H4 (cell line): ENCODE data around the gene OR6J1. TPM values are rescaled to one million over a fixed set of nuclear protein-coding genes. Genes with fewer than 3 reads are reported as not detected.
A peak's percentile ranks its signal among the peaks of the same experiment; 100 is the strongest.
"Not testable (repeated sequence)": the region's sequence is repeated elsewhere in the genome, so short reads cannot be mapped to it uniquely, and the experiment has no call there.

Experiments
- DNase-seq: peaks from one replicate; pipeline ENCODE4 v3.0.0-alpha.2; 2015; ENCODE audit warnings: low spot score
- total RNA-seq: library from RNA; depleted of rRNA; stranded (reverse); fragments of >200 nt; shearing (Covaris generic); gene quantifications from 2 replicates; pipeline ENCODE4 v1.2.3, GENCODE V29; 2014; rRNA removed

The OR6J1 gene
- total RNA-seq, result not detected in 2 replicates

DNA sequence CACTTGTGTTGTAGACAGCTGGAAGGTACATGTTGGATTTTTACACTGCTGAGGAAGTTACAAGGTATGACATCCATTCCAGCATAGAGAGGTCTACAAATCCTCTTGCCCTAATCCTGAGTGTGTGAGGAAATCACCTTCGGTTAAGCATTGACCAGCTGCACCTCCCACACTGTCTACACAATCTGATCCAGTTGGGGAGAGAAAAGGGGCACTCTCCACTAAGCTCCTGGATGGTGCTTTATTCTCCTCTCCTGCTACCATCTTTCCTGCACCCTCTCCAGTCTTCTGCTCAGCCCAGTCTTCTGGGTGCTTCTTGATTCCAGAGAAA is at the start of gene OR6J1:
Gene OR6J1 (minus strand): TSS at position 48 of the 331 bp plus-strand sequence. CDS start 9,541 bp downstream, outside the sequence.
- no peak for DNase-seq

DNA sequence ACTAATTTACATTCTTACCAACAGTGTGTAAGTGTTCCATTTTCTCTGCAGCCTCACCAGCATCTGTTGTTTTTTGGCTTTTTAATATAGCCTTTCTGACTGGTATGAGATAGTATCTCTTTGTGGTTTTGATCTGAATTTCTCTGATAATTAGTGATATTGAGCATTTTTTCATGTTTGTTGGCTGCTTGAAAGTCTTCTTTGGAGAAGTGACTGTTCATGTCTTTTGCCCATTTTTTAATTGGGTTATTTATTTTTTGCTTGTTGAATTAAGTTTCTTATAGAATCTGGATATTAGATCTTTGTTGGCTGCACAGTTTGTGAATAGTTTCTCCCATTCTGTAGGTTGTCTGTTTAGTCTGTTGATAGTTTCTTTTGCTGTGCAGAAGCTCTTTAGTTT is 48.0 kb upstream of the OR6J1 start:
- DNase-seq, result no peak

DNA sequence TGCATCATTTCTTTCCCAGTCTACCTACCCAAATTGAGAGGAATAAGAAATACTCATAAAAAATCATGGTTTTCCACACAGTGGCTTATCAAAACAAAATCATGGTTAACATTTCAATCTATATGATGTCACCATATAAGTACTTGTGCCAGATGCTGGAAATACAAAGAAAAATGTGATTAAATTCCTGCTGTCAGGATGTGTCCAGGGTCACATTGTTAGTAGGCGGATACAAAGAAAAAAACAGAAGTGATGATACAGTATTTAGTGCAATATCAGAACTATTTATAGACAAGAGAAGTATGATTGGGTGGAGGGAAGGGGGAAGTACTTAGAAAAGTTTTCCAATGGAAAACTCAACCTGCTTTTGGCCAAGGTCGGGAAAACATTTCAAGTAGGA is 47.0 kb upstream of the OR6J1 start:
- DNase-seq, result no peak

DNA sequence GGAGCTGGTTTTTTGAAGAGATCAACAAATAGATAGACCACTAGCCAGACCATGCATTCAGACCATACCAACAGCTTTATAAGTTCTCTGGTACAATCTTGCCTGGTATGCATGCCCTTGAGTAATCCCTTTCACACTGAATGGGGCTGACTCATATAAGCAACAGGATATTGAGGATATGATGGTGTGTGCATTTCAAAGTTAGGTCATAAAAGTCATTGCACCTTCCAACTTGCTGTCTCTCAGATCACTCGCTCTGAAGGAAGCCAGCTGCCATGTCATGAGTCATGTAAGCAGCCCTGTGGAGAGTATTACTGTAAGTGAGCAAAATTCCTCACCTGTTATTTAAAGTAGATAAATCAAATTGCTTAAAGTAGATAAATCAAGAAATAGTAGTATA is 45.0 kb upstream of the OR6J1 start:
- DNase-seq, result peak; percentile 84

DNA sequence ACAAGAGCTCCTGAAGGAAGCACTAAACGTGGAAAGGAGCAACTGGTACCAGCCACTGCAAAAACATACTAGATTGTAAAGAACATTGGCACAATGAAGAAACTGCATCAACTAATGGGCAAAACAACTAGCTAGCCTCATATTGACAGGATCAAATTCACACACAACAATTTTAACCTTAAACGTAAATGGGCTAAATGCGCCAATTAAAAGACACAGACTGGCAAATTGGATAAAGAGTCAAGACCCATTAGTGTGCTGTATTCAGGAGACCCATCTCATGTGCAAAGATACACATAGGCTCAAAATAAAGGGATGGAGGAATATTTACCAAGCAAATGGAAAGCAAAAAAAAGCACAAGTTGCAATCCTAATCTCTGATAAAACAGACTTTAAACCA is 43.8 kb upstream of the OR6J1 start:
- DNase-seq, result not testable (repeated sequence)

DNA sequence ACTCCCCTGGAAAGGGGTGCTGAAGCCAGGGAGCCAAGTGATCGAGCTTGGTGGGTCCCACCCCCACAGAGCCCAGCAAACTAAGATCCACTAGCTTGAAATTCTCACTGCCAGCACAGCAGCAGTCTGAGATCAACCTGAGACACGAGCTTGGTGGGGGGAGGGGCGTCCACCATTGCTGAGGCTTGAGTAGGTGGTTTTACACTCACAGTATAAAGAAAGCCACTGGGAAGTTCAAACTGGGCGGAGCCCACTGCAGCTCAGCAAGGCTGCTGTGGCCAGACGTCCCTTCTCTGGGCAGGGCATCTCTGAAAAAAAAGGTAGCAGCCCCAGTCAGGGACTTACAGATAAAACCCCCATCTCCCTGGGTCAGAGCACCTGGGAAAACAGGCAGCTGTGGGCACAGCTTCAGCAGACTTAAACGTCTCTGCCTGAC is 42.0 kb upstream of the OR6J1 start:
- DNase-seq, result not testable (repeated sequence)

DNA sequence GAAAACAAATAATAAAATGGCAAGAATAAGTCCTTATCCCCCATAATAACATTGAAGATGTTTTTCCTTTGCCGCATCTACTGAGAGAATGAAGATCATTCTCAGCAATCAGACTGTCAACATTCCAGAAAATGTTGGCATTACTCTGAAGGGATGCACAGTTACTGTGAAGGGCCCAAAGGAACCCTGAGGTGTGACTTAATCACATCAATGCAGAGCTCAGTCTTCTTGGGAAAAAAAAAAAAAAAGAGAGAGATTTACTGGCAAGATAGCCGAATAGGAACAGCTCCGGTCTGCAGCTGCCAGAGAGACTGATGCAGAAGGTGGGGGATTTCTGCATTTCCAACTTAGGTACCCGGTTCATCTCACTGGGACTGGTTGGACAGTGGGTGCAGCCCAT is 41.3 kb upstream of the OR6J1 start:
- DNase-seq, result no peak

DNA sequence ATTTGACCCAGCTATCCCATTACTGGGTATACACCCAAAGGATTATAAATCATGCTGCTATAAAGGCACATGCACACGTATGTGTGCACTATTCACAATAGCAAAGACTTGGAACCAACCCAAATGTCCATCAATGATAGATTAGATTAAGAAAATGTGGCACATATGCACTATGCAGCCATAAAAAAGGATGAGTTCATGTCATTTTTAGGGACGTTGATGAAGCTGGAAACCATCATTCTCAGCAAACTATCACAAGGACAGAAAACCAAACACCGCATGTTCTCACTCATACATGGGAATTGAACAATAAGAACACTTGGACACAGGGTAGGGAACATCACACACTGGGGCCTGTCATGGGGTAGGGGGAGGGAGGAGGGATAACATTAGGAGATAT is 39.3 kb upstream of the OR6J1 start:
- not testable (repeated sequence) for DNase-seq

DNA sequence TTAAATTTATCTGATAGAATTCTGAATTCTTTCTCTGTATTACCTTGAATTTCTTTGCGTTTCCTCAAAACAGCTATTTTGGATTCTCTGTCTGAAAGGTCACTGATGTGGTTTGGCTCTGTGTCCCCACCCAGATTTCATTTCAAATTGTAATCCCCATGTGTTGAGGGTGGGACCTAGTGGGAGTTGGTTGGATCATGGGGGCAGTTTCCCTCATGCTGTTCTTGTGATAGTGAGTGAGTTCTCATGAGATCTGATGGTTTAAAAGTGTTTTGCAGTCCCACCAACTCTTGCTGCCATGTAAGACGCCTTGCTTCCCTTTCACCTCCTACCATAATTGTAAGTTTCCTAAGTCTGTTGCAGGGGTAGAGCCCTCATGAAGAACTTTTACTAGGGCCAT is 34.1 kb upstream of the OR6J1 start:
- no peak for DNase-seq

DNA sequence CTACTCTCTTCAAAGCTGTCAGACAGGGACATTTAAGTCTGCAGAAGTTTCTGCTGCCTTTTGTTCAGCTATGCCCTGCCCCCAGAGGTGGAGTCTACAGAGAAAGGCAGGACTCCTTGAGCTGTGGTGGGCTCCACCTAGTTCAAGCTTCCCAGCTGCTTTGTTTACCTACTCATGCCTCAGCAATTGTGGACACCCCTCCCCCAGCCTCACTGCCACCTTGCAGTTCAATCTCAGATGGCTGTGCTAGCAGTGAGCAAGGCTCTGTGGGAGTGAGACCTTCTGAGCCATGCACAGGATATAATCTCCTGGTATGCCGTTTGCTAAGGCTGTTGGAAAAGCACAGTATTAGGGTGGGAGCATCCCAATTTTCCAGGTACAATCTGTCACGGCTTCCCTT is 33.4 kb upstream of the OR6J1 start:
- not testable (repeated sequence) for DNase-seq

DNA sequence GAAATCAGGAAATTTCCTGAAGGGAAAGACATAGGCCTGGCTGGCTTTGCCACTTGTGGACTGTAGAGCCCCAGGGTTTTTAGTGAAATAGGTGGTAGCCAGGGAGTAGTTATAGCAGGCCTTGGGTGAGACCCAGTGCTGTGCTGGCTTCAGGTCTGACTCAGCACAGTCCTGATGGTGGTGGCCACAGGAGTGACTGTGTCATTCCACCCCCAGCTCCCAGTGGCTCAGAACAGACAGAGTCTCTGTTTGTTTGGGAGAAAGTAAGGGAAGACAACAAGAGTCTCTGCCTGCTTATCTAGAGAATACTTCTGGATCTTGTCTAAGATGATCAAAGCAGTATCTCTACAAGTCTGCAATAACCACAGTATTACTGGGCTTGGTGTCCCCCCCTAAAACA is 27.5 kb upstream of the OR6J1 start:
- no peak for DNase-seq

DNA sequence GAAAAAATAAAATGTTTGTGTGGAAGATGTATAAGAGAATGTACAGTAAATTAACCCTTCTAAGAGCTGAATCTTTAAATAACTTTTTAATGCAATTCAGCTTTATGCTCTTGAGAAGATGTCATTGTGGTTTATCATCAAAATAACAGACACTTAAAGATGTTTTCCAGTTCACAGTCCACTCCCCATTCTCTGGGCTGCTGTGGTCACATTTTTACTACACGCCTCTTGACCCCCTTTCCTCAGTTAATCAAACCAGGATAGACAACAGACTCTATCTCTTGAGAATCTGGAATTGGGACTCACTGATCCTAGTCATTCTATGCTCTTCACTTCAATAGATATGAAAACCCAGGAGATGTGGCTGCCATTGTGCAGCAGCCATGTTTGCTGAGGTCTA is 24.7 kb upstream of the OR6J1 start:
- no peak for DNase-seq

DNA sequence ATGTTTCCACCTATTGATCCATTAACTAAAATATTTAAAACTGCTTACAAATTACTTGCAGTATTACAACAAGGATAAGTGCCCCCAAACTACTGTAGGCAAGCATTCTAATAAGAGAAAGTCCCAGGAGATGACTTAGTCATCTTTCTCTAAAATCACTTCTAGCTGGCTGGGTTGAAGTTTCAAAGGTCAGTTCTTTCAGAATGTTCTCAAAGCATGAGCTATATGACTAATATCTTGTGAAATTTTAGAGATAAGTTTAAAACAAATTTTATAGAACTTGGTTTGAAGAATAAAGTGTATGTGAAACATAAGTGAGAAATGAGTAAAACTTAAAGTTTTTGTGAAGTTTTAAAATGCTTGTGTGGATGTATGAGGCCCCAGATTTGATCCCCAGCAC is 24.3 kb upstream of the OR6J1 start:
- no peak for DNase-seq

DNA sequence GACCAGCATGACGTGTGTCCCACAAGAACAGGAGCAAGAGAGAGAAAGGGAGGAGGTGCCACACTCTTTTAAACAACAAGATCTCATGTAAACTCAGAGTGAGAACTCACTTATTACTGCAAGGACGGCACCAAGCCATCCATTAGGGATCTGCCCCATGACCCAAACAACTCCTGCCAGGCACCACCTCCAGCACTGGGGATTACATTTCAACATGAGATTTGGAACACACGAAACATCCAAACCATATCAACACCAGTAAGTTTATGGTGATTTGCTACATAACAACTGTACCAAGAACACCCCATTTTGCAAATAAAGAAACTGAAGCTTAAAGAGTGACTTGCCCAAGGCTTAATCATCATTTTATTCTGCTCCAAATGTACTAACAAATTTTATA is 23.7 kb upstream of the OR6J1 start:
- DNase-seq, result no peak

DNA sequence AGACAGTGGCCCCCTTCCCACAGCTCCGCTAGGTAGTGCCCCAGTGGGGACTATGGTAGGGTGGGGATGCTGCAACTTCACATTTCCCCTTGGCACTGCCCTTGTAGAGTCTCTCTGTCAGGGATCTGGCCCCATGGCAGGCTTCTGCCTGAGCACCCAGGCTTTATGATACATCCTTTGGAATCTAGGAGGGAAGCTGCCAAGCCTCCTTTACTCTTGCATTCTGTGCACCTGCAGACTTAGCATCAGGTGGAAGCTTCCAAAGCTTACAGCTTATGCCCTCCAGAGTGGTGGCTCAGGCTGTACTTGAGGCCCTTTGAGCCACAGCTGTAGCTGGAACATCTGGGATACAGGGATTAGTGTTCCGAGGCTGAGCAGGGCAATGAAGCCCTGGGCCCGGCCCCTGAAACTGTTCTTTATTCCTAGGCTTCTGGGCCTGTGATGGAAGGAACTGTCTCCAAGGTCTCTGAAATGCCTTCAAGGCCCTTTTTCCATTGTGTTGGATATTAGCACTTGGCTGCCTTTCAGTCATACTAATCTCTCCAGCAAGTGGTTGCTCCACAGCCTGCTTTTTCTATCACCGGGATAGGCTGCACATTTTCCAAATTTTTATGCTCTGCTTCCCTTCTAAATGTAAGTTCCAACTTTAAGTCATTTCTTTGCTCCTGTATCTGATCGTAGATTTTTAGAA is 22.2 kb upstream of the OR6J1 start:
- no peak for DNase-seq

DNA sequence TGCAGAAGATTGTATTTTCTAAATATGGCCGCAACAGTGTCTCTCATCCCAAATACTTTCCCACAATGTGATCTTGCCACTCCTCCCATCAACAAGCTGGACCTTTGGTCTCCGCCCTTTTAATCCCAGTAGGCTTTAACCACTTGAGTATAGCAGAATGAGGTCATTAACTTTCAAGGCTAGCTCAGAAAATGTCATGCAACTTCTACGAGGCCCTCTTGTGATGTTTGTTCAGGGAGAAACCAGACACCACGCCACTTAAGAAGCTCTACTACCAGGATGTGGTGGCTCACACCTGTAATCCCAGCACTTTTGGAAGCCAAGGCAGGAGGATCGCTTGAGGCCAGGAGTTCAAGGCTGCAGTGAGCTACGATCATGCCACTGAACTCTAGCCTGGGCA is 20.1 kb upstream of the OR6J1 start:
- DNase-seq, result peak; percentile 58

DNA sequence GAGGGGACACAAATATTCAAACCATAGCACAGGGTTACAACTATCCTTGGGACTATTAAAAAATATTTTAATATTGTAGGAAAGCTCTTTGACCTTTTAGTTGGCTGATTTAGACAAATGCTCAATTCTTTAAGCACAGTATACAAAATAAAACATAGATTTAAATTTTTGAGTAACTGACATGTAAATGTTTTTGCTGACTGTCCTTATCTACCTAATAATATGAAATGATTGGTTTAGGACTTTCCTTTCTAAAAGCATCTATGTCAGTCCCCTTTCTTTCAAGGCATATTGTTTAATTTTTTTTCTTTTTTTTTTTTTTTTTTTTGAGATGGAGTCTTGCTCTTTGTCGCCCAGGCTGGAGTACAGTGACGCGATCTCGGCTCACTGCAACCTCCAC is 16.5 kb upstream of the OR6J1 start:
- DNase-seq, result no peak

DNA sequence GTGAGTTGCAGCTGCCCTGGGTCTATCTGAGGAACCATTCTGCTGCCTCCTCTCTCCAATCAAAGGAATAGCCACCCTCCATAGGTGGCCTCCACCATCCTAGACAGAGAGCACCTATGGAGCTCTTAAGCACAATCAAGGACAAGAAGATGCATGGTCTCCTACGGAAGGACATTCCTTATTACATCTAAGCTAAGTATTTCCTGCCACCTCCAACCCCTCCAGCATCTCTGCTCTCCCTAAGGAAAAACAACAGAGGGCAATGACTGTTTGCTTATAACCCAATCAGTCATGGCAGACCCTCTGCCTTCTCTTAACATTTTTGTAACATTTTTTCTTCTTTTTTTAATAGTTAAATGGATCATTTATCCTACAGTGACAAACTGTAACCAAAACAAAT is 14.8 kb upstream of the OR6J1 start:
- no peak for DNase-seq

DNA sequence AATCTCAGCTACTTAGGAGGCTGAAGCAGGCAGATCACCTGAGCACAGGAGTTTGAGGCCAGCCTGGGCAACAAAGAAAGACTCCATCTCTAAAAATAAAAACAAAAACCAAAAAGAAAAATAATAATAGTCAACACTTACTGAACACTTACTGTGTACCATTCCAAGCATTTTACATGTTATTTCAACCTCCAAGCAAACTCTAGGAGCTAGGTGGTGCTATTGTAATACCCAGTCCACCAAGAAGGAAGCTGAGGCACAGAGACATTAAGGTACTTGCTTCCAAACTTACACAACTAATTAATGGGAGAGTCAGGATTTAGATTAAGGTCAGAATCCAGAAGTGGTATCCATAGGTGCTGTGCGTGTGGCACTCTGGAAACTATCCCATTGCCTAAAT is 13.7 kb upstream of the OR6J1 start:
- peak; percentile 25 for DNase-seq

DNA sequence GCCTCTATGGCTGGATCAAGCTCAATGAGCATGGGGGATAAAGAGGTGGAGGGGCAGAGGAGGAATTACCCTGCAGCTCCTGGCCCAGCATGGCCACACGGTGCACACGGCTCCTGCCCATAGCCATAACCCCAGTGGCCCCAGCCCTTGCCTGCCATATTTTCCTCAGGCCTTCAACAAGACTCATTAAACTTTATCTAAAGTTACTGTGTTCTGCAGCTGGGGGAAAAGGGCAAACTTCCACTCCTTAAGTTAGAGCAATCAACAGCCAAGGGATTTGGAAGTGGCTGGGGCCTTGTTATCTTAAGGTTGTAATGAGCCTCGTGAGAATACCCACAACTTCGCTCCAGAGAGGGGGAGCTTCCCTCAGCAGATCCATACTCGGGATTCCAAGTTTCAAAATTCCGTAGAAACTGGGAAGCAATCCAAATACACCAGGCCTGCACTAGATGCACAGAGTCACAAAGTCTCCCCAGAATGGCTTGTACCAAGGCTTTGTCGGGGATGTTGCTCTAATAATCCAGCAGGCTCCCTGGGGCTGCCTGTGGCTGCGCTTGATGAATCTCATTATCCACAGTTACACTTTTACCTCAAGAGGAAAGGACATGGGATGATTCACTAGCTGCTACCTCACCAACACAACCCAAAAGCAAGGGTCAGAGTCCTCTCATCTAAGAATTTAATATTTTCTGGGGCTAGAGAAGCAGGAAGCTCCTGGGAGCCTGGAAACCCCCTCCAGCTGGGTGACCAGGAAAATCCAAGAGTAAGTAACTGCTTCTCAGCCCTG is 13.0 kb upstream of the OR6J1 start:
- DNase-seq, result no peak

DNA sequence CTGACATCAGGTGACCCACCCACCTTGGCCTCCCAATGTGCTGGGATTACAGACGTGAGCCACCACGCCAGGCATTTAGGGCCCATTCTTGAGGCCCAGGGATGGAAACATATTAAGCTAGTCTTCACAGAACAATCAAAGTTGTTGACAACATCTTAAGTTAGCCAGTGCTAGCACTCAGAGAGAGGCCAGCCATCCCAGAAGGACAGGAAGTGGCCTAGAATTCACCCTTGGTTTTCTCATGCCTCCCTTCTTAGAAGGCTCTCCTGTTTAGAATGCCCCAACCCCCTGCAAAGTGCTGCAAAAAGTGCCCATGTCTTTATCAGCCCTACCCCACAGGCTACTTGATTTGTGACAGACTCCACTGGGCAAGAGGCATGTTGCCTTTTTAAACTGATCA is 12.1 kb upstream of the OR6J1 start:
- DNase-seq, result no peak

DNA sequence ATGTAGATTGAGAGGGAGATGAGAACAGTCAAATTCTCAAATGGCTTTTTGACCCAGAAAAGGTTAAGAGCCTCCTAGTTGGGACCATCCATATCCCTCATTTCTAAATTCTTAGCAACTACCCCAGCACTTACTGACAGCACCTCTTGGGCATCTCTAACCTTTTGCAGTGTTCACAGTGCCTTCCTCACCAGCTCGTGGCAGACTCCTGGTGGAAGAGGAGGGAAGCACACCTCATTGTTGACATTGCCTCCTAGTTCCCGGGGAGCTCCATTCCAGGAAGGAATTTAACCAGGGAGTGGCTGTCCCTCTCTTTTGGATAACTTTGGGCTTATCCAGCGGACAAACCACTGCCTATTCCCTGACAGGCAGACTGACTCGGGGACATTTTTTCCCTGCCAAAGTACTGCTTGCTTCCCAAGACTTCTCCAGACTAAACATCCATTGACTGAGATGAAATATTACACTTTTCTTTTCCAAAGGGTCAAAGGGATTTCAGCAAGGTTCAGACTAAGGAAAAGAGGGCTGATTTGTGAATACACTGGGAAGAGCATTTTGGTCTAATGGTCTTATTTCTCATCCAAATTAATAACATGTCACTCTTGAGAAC is 9.0 kb upstream of the OR6J1 start:
- peak; percentile 72 for DNase-seq

DNA sequence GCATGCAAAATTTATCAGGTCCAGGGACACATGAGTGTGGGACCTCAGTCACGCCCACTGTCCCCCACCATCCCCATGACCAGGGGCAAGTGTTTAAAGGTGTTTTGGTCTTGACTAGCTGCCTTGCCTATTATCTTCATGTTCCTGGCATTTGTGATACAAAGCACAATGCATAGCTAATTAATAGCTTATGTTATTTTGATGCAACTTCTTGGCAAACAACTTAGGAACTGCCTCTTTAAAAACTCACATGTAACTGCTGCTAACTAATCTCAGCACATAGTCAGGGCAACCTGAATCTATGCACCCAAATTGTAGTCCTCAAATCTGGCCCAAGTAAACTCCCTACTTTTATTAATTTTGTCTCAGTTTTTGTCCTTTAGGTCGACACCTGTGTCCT is 7.4 kb upstream of the OR6J1 start:
- DNase-seq, result no peak
